Neural crest cell (in vitro differentiated cells): ENCODE measurements around the gene IMPDH1. TPM values are rescaled to one million over a fixed set of nuclear protein-coding genes. Genes with fewer than 3 reads are reported as not detected.

ENCODE experiments used
- DNase-seq: peaks from one replicate; pipeline ENCODE4 v3.0.0; 2021; ENCODE audit warnings: low read depth, mixed read lengths, low spot score
- H3K27ac Mint-ChIP-seq: one replicate; pipeline ENCODE4 v1.8.0; 2021; ENCODE audit warnings: mild to moderate bottlenecking, mixed read lengths; ENCODE audit not compliant: unreplicated experiment
- H3K27me3 Mint-ChIP-seq: 2 replicates; pipeline ENCODE4 v1.8.0; 2021; ENCODE audit warnings: low read depth, mild to moderate bottlenecking, mixed read lengths
- H3K36me3 Mint-ChIP-seq: 2 replicates; pipeline ENCODE4 v1.8.0; 2021; ENCODE audit warnings: low read depth, mild to moderate bottlenecking, mixed read lengths
- H3K4me1 Mint-ChIP-seq: 2 replicates; pipeline ENCODE4 v1.8.0; 2021; ENCODE audit warnings: mixed read lengths
- H3K4me3 Mint-ChIP-seq: one replicate; pipeline ENCODE4 v1.8.0; 2021; ENCODE audit warnings: mild to moderate bottlenecking, mixed read lengths
- H3K9me3 Mint-ChIP-seq: 2 replicates; pipeline ENCODE4 v1.8.0; 2021; ENCODE audit warnings: mixed read lengths
- CTCF ChIP-seq: fragments of 200-600 bp; sonication (generic); conservative IDR thresholded peaks from 2 replicates; pipeline ENCODE4 v1.5.0; 2021; ENCODE audit warnings: antibody characterized with exemption, mild to moderate bottlenecking
- total RNA-seq: library from RNA; stranded (reverse); gene quantifications from 2 replicates; pipeline ENCODE4 v1.2.1, GENCODE V29; 2021

The IMPDH1 gene
- total RNA-seq, 1 donor from 2014 or later, result 56.7 TPM

GRCh38 chr7:128424686-128425275, 15.0 kb upstream of the IMPDH1 start:
- no peaks in the 10 kb centered on the region for H3K9me3 Mint-ChIP-seq
- no peaks in the 10 kb centered on the region for H3K4me1 Mint-ChIP-seq
- no peaks in the 10 kb centered on the region for H3K36me3 Mint-ChIP-seq
- no peak for TF ChIP-seq CTCF
- no peak overlapping the region for H3K4me3 Mint-ChIP-seq
- H3K27me3 Mint-ChIP-seq, result peaks cover 9% of the 10 kb centered on the region
- H3K27ac Mint-ChIP-seq, result no peak overlapping the region
- DNase-seq, result no peak

GRCh38 chr7:128422842-128423241, 13.1 kb upstream of the IMPDH1 start:
- Mint-ChIP-seq H3K27ac (no peak overlapping the region), H3K36me3 (no peaks in the 10 kb centered on the region), H3K4me3 (no peak overlapping the region), H3K9me3 (no peaks in the 10 kb centered on the region), H3K27me3 (peaks cover 2% of the 10 kb centered on the region), H3K4me1 (no peaks in the 10 kb centered on the region)
- DNase-seq, result no peak
- no peak for TF ChIP-seq CTCF

- H3K4me1 Mint-ChIP-seq, result no peaks in the 10 kb centered on the region
- no peak for DNase-seq
These were observed 12.3 kb upstream of the IMPDH1 start for GRCh38 chr7:128422037-128422436.

GRCh38 chr7:128421384-128421783, 11.6 kb upstream of the IMPDH1 start:
- no peak for DNase-seq
- H3K36me3 Mint-ChIP-seq, result no peaks in the 10 kb centered on the region
- peaks cover 4% of the 10 kb centered on the region for H3K27me3 Mint-ChIP-seq
- no peak for TF ChIP-seq CTCF
- no peak overlapping the region for H3K4me3 Mint-ChIP-seq
- no peaks in the 10 kb centered on the region for H3K9me3 Mint-ChIP-seq
- no peaks in the 10 kb centered on the region for H3K4me1 Mint-ChIP-seq
- no peak overlapping the region for H3K27ac Mint-ChIP-seq

More at GRCh38 chr7:128422037-128422436, 12.3 kb upstream of the IMPDH1 start:
- H3K27me3 Mint-ChIP-seq, result no peaks in the 10 kb centered on the region
- no peaks in the 10 kb centered on the region for H3K36me3 Mint-ChIP-seq
- no peak overlapping the region for H3K4me3 Mint-ChIP-seq
- H3K27ac Mint-ChIP-seq, result no peak overlapping the region
- no peak for TF ChIP-seq CTCF
- H3K9me3 Mint-ChIP-seq, result no peaks in the 10 kb centered on the region

GRCh38 chr7:128420773-128421172, 11.0 kb upstream of the IMPDH1 start:
- Mint-ChIP-seq H3K27ac (no peak overlapping the region), H3K36me3 (no peaks in the 10 kb centered on the region), H3K27me3 (peaks cover 4% of the 10 kb centered on the region), H3K4me3 (no peak overlapping the region), H3K4me1 (no peaks in the 10 kb centered on the region), H3K9me3 (no peaks in the 10 kb centered on the region)
- TF ChIP-seq CTCF, result no peak
- no peak for DNase-seq
